Fibroblast of mammary gland (primary cell): ENCODE data around the gene SLC39A7.
"Not testable (repeated sequence)": the region's sequence is repeated elsewhere in the genome, so short reads cannot be mapped to it uniquely, and the experiment has no call there.

Source experiments
- DNase-seq: peaks from one replicate; pipeline ENCODE4 v3.0.0-alpha.2; 2010; ENCODE audit warnings: low read depth
- H3K4me3 ChIP-seq: 2 replicates; pipeline ENCODE4 v1.5.1; 2011; ENCODE audit warnings: low read depth, mild to moderate bottlenecking, low read length, moderate library complexity; ENCODE audit not compliant: control insufficient read depth
- TF ChIP-seq, protein P1 (sequence below): conservative IDR thresholded peaks from 2 replicates; pipeline ENCODE4 v1.5.1; 2011; ENCODE audit warnings: low read depth, low read length, inconsistent platforms; ENCODE audit not compliant: control insufficient read depth, insufficient read depth

The SLC39A7 gene

DNA sequence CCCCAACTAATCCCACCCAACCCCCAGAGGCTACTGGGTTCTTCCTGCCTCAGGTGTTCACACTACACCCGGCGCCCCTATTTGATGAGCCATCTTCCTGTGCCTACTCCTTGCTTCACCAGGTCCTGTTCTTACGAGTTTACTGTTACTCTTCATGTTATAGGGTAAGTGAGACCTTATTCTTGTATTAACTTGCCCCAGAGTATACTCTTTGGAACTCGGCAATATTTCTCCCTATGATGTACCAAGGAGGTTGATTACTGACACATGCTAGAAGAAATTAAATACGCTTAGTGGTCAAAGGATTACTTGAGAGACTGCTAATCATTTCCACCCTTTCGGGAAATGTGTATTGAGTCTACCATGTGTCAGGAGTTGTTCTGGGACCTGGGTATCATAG is 16.6 kb downstream of the SLC39A7 start:
- H3K4me3 ChIP-seq, result no peak overlapping the region
- TF ChIP-seq, protein P1, sequence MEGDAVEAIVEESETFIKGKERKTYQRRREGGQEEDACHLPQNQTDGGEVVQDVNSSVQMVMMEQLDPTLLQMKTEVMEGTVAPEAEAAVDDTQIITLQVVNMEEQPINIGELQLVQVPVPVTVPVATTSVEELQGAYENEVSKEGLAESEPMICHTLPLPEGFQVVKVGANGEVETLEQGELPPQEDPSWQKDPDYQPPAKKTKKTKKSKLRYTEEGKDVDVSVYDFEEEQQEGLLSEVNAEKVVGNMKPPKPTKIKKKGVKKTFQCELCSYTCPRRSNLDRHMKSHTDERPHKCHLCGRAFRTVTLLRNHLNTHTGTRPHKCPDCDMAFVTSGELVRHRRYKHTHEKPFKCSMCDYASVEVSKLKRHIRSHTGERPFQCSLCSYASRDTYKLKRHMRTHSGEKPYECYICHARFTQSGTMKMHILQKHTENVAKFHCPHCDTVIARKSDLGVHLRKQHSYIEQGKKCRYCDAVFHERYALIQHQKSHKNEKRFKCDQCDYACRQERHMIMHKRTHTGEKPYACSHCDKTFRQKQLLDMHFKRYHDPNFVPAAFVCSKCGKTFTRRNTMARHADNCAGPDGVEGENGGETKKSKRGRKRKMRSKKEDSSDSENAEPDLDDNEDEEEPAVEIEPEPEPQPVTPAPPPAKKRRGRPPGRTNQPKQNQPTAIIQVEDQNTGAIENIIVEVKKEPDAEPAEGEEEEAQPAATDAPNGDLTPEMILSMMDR, result no peak
- no peak for DNase-seq

DNA sequence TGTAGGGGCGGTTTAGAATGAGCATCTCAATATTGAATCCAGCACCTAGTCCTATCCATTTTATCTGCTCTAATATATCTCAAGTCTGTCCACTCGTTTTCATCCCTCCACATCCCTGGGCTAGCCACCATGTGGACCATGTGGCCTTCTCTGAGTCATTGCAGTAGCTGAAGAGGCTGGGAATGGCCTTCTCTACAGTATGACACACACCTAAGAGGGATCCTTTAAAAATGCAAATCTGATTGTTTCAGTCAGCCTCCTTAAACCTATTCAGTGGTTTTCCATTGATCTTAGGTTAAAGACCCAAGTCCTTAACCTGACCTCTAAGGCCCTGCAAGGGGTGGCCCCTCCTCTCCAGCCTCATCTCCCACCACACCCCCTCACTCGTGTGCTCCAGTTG is 17.0 kb downstream of the SLC39A7 start:
- no peak overlapping the region for H3K4me3 ChIP-seq
- TF ChIP-seq, protein P1, result no peak
- DNase-seq, result no peak

DNA sequence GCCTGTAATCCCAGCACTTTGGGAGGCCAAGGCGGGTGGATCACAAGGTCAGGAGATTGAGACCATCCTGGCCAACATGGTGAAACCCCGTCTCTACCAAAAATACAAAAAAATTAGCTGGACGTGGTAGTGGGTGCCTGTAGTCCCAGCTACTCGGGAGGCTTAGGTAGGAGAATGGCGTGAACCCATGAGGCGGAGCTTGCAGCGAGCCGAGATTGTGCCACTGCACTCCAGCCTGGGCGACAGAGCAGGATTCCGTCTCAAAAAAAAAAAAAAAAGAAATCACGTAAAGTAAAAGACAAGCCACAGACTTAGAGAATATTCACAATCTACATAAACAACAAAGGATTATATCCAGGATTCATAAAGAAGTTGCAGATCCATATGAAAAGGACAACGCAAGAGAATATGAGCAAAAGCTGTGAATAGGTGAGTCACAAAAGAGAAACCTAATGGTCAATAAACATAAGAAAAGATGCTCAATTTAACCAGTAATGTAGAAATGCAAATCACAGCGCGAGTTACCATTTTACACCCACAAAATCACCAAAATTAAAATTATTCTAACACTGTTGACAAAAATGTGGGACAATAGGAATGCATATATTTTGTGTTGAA is 25.9 kb downstream of the SLC39A7 start:
- not testable (repeated sequence) for DNase-seq, H3K4me3 ChIP-seq

DNA sequence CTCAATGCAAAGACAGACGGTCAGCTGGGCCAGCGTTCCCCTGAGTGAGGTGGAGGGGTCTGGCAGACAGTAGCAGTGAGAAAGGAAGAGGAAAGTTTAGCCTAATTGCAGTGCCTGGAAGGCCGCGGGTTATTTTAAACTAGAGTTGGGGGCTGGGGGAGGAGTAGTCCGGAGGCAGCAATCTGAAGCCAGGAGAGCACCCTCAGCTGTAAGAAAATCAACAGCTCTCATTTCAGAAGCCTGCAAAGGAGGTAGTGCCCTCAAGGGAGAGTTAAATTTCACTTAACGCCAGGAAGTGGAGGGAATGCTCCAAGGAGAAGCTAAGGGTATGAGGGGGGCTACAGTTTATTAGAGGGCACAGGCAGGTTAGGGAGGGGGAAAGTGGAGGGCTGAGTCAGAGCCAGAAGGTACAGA is 34.6 kb downstream of the SLC39A7 start:
- DNase-seq, result no peak
- H3K4me3 ChIP-seq, result no peak overlapping the region
- TF ChIP-seq, protein P1, result no peak

DNA sequence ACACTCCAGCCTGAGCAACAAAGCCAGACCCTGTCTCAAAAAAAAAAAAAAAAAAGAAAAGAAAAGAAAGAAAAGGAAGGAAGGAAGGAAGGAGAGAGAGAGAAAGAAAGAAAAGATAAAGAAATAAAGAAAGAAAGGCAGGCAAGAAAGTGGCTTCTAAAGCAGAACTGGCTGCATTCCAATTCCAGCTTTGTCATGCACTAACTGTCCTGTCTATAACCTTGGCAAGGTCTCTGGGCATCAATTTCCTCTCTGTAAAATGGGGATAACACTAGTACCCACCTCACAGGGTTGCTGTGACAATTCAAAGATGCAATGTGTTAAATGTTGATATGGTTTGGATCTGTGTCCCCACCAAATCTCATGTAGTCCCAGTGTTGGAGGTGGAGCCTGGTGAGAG is 35.7 kb downstream of the SLC39A7 start:
- H3K4me3 ChIP-seq, result no peak overlapping the region

DNA sequence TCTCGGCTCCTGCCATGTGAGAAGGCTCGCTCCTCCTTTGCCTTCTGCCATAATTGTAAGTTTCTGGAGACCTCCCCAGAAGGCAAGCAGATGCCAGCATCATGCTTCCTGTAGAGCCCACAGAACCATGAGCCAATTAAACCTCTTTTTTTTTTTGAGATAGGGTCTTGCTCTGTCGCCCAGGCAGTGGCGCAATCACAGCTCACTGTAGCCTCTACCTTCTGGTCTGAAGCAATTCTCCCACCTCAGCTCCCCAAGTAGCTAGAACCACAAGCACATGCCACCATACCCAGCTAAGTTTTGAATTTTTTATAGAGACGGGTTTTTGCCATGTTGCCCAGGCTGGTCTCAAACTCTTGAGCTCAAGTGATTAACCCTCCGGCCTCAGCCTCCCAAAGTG is 36.2 kb downstream of the SLC39A7 start:
- TF ChIP-seq, protein P1, result no peak
- DNase-seq, result no peak
- no peak overlapping the region for H3K4me3 ChIP-seq

More for the DNA sequence above, 35.7 kb downstream of the SLC39A7 start:
- DNase-seq, result no peak
- TF ChIP-seq, protein P1, result no peak

DNA sequence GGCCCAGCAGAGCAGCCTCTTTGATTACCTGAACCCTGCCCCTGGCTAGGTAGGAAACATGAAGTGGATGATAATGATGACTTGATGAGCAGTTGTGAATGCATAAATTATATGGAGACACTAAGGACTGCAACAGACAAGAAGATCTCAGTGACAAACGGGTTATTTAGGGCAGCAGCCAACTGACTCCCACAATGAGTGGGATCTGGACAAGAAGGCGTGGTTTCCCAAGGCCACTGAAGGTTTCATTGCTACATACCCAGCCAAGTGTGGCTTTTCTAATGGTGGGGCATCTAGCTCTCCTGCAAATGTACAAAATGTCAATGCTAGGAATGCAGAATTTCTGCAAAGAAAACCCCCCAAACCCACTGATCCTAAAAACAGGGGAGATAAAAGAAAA is 37.1 kb downstream of the SLC39A7 start:
- TF ChIP-seq, protein P1, result no peak
- no peak for DNase-seq
- no peak overlapping the region for H3K4me3 ChIP-seq
